Esophagus muscularis mucosa (tissue), 3 donors: ENCODE measurements around the gene ZG16.

Source experiments
- POLR2A ChIP-seq: fragments of 450-650 bp; IDR thresholded peaks from one replicate; pipeline ENCODE4 v1.6.1; 2017; ENCODE audit warnings: antibody characterized with exemption, moderate library complexity, mild to moderate bottlenecking, low read depth
- TF ChIP-seq, protein P1 (sequence below), 3 experiments: fragments of 200-600 bp in 2 of 3; fragments of 450-650 bp in 1 of 3; sonication (generic) in 2 of 3; IDR thresholded peaks; one replicate each; pipeline ENCODE4 v1.5.1; 2017 to 2019; ENCODE audit warnings: antibody characterized with exemption in 3 of 3, mild to moderate bottlenecking in 2 of 3, moderate library complexity in 1 of 3

DNA sequence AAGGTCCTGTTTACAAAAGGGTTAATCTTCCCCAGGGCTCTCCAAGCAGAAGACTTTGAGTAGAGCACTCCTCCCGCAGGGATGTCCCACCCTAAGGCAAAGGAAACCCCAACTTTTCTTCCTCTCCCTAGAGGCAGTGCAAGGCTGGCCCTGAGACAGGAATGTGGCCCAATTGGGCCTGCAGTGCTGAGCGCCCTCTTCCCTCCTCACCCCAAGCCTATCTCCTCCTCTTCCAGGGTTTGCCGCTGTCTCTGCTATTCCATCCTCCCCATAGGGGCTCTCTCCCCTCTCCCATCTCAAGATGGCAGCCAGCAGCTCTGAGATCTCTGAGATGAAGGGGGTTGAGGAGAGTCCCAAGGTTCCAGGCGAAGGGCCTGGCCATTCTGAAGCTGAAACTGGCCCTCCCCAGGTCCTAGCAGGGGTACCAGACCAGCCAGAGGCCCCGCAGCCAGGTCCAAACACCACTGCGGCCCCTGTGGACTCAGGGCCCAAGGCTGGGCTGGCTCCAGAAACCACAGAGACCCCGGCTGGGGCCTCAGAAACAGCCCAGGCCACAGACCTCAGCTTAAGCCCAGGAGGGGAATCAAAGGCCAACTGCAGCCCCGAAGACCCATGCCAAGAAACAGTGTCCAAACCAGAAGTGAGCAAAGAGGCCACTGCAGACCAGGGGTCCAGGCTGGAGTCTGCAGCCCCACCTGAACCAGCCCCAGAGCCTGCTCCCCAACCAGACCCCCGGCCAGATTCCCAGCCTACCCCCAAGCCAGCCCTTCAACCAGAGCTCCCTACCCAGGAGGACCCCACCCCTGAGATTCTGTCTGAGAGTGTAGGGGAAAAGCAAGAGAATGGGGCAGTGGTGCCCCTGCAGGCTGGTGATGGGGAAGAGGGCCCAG, 34.9 kb downstream of the ZG16 start:
- no peak for TF ChIP-seq POLR2A
- TF ChIP-seq, protein P1, sequence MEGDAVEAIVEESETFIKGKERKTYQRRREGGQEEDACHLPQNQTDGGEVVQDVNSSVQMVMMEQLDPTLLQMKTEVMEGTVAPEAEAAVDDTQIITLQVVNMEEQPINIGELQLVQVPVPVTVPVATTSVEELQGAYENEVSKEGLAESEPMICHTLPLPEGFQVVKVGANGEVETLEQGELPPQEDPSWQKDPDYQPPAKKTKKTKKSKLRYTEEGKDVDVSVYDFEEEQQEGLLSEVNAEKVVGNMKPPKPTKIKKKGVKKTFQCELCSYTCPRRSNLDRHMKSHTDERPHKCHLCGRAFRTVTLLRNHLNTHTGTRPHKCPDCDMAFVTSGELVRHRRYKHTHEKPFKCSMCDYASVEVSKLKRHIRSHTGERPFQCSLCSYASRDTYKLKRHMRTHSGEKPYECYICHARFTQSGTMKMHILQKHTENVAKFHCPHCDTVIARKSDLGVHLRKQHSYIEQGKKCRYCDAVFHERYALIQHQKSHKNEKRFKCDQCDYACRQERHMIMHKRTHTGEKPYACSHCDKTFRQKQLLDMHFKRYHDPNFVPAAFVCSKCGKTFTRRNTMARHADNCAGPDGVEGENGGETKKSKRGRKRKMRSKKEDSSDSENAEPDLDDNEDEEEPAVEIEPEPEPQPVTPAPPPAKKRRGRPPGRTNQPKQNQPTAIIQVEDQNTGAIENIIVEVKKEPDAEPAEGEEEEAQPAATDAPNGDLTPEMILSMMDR (IDR thresholded peaks at IDR 0.05), result no peak
